Transverse colon (tissue), 4 donors: ENCODE measurements around the gene APOE.

Experiments
- CTCF ChIP-seq, 5 experiments: fragments of 200-600 bp in 3 of 5; fragments of 450-650 bp in 2 of 5; sonication (generic) in 3 of 5; IDR thresholded peaks; 1 replicate in 2 of 5; 2 replicates in 3 of 5; pipeline ENCODE4 v1.5.1; 2016 to 2017; ENCODE audit warnings: antibody characterized with exemption in 5 of 5, inconsistent platforms in 3 of 5, mild to moderate bottlenecking in 2 of 5, moderate library complexity in 1 of 5
- POLR2A ChIP-seq: fragments of 450-650 bp; IDR thresholded peaks from one replicate; pipeline ENCODE4 v1.6.1; 2016; ENCODE audit warnings: antibody characterized with exemption, mild to moderate bottlenecking, moderate library complexity
- POLR2AphosphoS5 ChIP-seq, 3 donors: sonication (generic); formaldehyde crosslinking; IDR thresholded peaks; one replicate each; pipeline ENCODE4 v1.6.1; 2016; ENCODE audit warnings: antibody characterized with exemption in 3 of 3

GRCh38 chr19:44878120-44878865, 27.3 kb upstream of the APOE start:
- TF ChIP-seq POLR2A (no peak), CTCF (IDR thresholded peaks at IDR 0.05) (no peak), POLR2AphosphoS5 (IDR thresholded peaks at IDR 0.05) (no peak)
